ENCODE measurements around the gene RNU7-1. TPM values are rescaled to one million over a fixed set of nuclear protein-coding genes. Genes with fewer than 3 reads are reported as not detected.

The RNU7-1 gene
- total and polyA plus RNA-seq, 2 experiments from 2014 or later: not detected

DNA sequence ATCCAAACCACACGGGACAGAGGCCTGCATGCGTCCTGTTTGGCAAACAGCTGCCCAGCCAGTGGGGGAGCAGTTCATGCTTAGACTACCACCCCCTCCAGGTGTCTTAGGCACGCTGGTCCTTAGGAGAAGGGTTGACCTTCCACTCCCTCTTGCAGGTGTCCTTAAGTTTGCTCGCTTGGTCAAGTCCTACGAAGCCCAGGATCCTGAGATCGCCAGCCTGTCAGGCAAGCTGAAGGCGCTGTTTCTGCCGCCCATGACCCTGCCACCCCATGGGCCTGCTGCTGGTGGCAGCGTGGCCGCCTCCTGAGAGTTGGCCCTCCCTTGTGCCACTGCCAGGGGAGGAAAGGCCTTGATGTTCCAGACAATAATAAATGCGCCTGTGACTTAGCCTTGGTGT, 2.0 kb downstream of the RNU7-1 start:
- Histone ChIP-seq H3K27me3 (no peaks in the 10 kb centered on the region), H3K4me3 (no peak overlapping the region), H3K9me3 (ENCODE audit: low read depth) (no peaks in the 10 kb centered on the region), H3K4me1 (ENCODE audit: low read depth) (no peaks in the 10 kb centered on the region), H3K36me3 (no peaks in the 10 kb centered on the region), H3K27ac (peak overlapping the region; percentile 26)
- DNase-seq (ENCODE audit: low read depth in 1 of 2, low spot score in 1 of 2): no peak
- TF ChIP-seq, protein P1, sequence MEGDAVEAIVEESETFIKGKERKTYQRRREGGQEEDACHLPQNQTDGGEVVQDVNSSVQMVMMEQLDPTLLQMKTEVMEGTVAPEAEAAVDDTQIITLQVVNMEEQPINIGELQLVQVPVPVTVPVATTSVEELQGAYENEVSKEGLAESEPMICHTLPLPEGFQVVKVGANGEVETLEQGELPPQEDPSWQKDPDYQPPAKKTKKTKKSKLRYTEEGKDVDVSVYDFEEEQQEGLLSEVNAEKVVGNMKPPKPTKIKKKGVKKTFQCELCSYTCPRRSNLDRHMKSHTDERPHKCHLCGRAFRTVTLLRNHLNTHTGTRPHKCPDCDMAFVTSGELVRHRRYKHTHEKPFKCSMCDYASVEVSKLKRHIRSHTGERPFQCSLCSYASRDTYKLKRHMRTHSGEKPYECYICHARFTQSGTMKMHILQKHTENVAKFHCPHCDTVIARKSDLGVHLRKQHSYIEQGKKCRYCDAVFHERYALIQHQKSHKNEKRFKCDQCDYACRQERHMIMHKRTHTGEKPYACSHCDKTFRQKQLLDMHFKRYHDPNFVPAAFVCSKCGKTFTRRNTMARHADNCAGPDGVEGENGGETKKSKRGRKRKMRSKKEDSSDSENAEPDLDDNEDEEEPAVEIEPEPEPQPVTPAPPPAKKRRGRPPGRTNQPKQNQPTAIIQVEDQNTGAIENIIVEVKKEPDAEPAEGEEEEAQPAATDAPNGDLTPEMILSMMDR (IDR thresholded peaks at IDR 0.05; ENCODE audit: low read depth, low read length): no peak

DNA sequence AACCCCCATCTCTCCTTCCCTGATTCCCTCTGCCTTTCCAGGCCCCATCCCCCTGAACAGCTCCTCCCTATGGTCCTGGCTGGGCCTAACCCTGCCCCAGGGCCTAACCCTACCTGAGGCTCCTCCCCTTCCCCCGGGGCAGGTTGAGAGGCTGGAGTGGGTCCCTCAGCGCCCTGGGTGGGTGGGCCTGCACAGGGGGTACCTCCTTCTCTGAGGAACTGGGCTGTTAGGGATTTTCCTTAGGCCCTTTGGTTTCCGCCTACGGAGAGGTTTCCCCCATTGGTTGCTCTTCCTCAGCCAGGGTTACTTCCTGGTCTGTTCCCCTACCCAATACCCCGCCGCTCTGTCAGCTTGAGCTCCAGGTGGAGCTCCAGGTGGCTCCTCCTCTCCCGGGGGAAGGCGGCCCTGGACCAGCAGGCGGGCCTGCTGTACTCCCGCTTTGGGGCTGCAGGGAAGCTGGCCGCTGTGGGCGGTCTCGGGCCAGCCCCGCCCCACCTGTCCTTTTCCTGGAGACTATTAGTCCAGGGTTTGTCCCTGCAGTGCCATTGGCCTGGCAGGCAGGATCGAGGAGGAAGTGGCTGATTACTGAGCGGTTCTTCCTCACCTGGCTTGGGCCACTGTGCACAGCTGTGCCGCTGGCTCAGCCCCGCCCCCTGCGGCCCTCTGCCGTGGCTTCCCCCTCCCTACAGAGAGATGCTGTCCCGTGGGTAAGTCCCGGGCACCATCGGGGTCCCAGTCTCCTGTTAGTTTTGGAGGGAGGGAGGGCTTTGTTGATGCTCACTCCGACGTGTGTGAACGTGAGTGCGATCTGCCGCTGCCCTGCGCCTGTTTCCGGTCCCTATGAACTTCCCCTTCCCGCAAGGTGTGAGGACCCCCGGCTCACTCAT, 2.7 kb downstream of the RNU7-1 start:
- Histone ChIP-seq H3K4me1 (ENCODE audit: low read depth) (no peaks in the 10 kb centered on the region), H3K27me3 (no peaks in the 10 kb centered on the region), H3K27ac (peak overlapping the region; percentile 26), H3K4me3 (peak overlapping the region; percentile 31), H3K9me3 (ENCODE audit: low read depth) (no peaks in the 10 kb centered on the region), H3K36me3 (no peaks in the 10 kb centered on the region)
- TF ChIP-seq, protein P1 (IDR thresholded peaks at IDR 0.05; ENCODE audit: low read depth, low read length): no peak
- DNase-seq (ENCODE audit: low read depth in 1 of 2, low spot score in 1 of 2): peak; percentile 39 to 93

DNA sequence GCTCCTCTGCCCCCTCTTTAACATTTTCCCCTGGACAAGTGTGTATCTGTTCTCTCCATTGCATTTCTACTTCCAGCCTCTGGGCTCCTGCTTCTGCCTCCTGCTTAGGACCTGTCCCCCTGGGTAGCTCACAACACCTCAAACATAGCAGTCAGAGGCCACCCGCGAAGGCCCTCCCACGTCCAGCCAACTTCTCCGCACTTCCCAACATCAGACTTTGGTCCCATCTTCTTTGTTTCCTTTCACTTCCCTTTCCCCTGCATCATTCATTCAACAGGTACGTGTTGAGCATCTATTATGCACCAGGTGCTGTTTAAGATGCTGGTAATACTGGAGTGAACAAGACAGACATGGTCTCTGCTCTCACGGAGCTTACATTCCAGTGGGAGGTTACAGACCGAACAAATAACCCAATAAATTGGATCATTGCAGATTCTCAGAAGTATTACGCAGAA, 3.3 kb downstream of the RNU7-1 start:
- no peaks in the 10 kb centered on the region for H3K4me1 ChIP-seq (ENCODE audit: low read depth)
- H3K27ac ChIP-seq: no peak overlapping the region
- H3K27me3 ChIP-seq: no peaks in the 10 kb centered on the region
- H3K36me3 ChIP-seq: no peaks in the 10 kb centered on the region
- H3K9me3 ChIP-seq (ENCODE audit: low read depth): no peaks in the 10 kb centered on the region
- DNase-seq (ENCODE audit: low read depth in 1 of 2, low spot score in 1 of 2): no peak
- peak overlapping the region; percentile 31 for H3K4me3 ChIP-seq
- TF ChIP-seq, protein P1 (IDR thresholded peaks at IDR 0.05; ENCODE audit: low read depth, low read length): no peak

DNA sequence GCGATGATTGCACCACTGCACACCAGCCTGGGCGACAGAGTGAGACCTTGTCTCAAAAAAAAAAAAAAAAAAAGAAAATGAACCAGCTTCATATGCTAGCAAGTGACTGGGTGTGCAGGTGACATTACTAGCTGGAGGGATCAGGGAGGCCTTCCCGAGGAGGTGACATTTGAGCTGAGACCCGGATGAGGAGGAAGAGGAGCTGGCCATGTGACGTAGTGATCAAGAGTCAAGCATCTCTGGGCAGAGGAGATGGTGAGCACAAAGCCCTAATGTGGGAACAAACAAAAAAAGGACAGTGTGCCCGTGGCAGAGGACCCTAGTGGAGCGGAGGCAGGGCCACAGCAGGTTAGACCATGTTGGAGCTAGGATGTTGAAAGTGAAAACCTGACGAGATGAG, 4.0 kb downstream of the RNU7-1 start:
- no peak for DNase-seq (ENCODE audit: low read depth in 1 of 2, low spot score in 1 of 2)
- Histone ChIP-seq H3K4me3 (no peak overlapping the region), H3K27me3 (no peaks in the 10 kb centered on the region), H3K9me3 (ENCODE audit: low read depth) (no peaks in the 10 kb centered on the region), H3K4me1 (ENCODE audit: low read depth) (no peaks in the 10 kb centered on the region), H3K36me3 (no peaks in the 10 kb centered on the region), H3K27ac (no peak overlapping the region)
- TF ChIP-seq, protein P1 (IDR thresholded peaks at IDR 0.05; ENCODE audit: low read depth, low read length): no peak

DNA sequence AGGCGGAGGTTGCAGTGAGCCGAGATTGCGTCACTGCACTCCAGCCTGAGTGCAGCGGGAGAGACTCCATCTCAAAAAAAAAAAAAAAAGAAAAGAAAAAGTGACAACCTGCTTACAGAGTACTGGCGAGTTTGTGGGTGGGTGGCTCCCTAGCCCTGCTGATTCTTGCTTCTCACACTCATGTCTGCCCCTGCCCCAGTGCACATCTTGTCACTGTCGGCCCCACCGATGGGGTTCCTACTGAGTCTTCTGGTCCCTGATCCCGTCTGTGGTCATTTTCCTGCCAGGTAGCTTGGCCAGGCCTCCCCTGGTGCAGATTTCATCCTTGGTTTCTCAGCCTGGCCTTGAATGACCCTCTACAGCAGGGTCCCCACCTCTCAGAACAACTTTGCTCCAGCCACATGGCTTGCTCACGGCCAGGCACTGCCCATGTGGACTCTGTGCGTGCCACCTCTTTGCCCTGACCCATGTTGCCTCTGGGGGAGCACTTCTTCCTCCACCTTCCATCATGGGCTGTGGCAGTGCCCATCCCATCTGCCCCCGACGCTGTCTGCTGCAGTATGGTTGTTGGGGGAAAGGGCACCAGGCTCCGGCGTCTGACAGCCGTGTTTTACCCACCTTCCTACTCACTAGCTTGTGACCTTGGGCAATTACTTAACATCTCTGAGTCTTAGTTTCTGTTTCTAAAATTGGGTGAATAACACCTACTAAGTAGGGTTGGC, 5.4 kb downstream of the RNU7-1 start:
- TF ChIP-seq, protein P1 (IDR thresholded peaks at IDR 0.05; ENCODE audit: low read depth, low read length): no peak
- no peak overlapping the region for H3K4me3 ChIP-seq
- H3K4me1 ChIP-seq (ENCODE audit: low read depth): no peaks in the 10 kb centered on the region
- no peaks in the 10 kb centered on the region for H3K36me3 ChIP-seq
- no peaks in the 10 kb centered on the region for H3K27me3 ChIP-seq
- H3K27ac ChIP-seq: no peak overlapping the region
- no peaks in the 10 kb centered on the region for H3K9me3 ChIP-seq (ENCODE audit: low read depth)
- DNase-seq (ENCODE audit: low read depth in 1 of 2, low spot score in 1 of 2): no peak
